Measurements from ENCODE around the gene BNC2. TPM values are rescaled to one million over a fixed set of nuclear protein-coding genes. Genes with fewer than 3 reads are reported as not detected.

The BNC2 gene
- total and polyA plus RNA-seq, 2 of the 4 experiments (the other 2 are of a cell fraction): 15.5 to 45.2 TPM

DNA sequence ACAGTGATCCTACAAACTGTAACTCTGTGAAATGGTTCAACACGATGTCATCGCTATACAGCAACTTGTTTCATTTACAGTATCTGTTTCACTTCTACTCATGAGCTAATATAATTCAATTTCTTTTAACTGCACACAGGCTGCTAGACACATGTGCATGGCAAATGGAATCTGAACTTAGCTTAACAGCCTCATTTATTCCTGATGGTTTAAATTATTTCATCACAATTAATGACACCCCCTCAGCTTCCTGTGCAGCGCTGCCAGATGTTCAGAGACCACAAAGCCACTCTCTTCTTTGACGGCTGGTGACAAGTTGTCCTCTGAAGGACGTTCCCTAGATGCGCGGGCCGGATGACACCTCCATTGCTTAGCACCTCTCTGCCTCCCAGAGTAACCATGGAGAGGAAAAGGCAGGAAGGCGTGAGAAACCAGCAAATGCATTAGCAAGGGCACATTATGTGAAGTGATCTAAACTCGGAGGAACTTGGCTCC lies 191.1 kb downstream of the BNC2 start:
- dilution Hi-C loops (cut with HindIII; ENCODE audit: low sequenced_read_pairs, unreplicated experiment): no loop called here
- H3K4me3 ChIP-seq (ENCODE audit: insufficient read depth, low read depth, low read length): no peak overlapping the region
- H2BK20ac ChIP-seq (ENCODE audit: low read depth, low read length): no peak overlapping the region
- no CpG with 5 or more reads among the region's 10 CpGs for WGBS, 2 experiments (ENCODE audit: extremely low coverage in 2 of 2, insufficient read length in 1 of 2)
- TF ChIP-seq, protein P1, sequence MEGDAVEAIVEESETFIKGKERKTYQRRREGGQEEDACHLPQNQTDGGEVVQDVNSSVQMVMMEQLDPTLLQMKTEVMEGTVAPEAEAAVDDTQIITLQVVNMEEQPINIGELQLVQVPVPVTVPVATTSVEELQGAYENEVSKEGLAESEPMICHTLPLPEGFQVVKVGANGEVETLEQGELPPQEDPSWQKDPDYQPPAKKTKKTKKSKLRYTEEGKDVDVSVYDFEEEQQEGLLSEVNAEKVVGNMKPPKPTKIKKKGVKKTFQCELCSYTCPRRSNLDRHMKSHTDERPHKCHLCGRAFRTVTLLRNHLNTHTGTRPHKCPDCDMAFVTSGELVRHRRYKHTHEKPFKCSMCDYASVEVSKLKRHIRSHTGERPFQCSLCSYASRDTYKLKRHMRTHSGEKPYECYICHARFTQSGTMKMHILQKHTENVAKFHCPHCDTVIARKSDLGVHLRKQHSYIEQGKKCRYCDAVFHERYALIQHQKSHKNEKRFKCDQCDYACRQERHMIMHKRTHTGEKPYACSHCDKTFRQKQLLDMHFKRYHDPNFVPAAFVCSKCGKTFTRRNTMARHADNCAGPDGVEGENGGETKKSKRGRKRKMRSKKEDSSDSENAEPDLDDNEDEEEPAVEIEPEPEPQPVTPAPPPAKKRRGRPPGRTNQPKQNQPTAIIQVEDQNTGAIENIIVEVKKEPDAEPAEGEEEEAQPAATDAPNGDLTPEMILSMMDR (conservative IDR thresholded peaks at IDR 0.05; ENCODE audit: low read depth, low read length): no peak
- TF ChIP-seq MAFK (IDR thresholded peaks at IDR 0.05; ENCODE audit: low read depth, low read length) (no peak), MXI1 (IDR thresholded peaks at IDR 0.05; ENCODE audit: borderline replicate concordance, low read depth, low read length) (no peak), RCOR1 (IDR thresholded peaks at IDR 0.05; ENCODE audit: insufficient replicate concordance, low read length) (no peak), RFX5 (IDR thresholded peaks at IDR 0.05; ENCODE audit: low read depth, low read length) (no peak), POLR2A (IDR thresholded peaks at IDR 0.05; ENCODE audit: low read depth, low read length) (no peak), RAD21 (IDR thresholded peaks at IDR 0.05; ENCODE audit: low read length) (no peak), CHD1 (IDR thresholded peaks at IDR 0.05; ENCODE audit: low read depth, low read length) (no peak), SMC3 (IDR thresholded peaks at IDR 0.05; ENCODE audit: low read depth, low read length) (no peak), BHLHE40 (IDR thresholded peaks at IDR 0.05; ENCODE audit: low read depth, low read length) (no peak), MAZ (IDR thresholded peaks at IDR 0.05; ENCODE audit: borderline replicate concordance, low read depth, low read length) (no peak), NFE2L2 (IDR thresholded peaks at IDR 0.05; ENCODE audit: low read depth, low read length) (no peak), FOS (IDR thresholded peaks at IDR 0.05; ENCODE audit: low read depth, low read length) (no peak)
- TF ChIP-seq, protein P2, sequence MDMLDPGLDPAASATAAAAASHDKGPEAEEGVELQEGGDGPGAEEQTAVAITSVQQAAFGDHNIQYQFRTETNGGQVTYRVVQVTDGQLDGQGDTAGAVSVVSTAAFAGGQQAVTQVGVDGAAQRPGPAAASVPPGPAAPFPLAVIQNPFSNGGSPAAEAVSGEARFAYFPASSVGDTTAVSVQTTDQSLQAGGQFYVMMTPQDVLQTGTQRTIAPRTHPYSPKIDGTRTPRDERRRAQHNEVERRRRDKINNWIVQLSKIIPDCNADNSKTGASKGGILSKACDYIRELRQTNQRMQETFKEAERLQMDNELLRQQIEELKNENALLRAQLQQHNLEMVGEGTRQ (IDR thresholded peaks at IDR 0.05; ENCODE audit: low read depth, low read length): no peak
- TF ChIP-seq, protein P3, sequence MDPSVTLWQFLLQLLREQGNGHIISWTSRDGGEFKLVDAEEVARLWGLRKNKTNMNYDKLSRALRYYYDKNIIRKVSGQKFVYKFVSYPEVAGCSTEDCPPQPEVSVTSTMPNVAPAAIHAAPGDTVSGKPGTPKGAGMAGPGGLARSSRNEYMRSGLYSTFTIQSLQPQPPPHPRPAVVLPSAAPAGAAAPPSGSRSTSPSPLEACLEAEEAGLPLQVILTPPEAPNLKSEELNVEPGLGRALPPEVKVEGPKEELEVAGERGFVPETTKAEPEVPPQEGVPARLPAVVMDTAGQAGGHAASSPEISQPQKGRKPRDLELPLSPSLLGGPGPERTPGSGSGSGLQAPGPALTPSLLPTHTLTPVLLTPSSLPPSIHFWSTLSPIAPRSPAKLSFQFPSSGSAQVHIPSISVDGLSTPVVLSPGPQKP (IDR thresholded peaks at IDR 0.05; ENCODE audit: borderline replicate concordance, low read depth, low read length): no peak
- peak overlapping the region; percentile 20 for H2AK5ac ChIP-seq (ENCODE audit: low read depth, low read length)
- in situ Hi-C loops (cut with MboI; ENCODE audit: low sequenced_read_pairs): no loop called here
- no peaks in the 10 kb centered on the region for H3K27me3 ChIP-seq (ENCODE audit: control insufficient read depth, insufficient read depth, low read length)
- peak overlapping the region in 1 of 2 experiments; percentile 48; a peak in 2 of 4 replicates for H4K8ac ChIP-seq (ENCODE audit: low read depth in 2 of 2, low read length in 2 of 2)
- H3K4me1 ChIP-seq (ENCODE audit: control insufficient read depth, insufficient read depth, low read length): peaks cover 7% of the 10 kb centered on the region
- no peak overlapping the region; the same call in 1 of the 2 replicates for H3K4ac ChIP-seq (ENCODE audit: low read depth, low read length)
- H3K23ac ChIP-seq (ENCODE audit: low read depth, low read length): peak overlapping the region; percentile 18; the same call in 1 of the 2 replicates
- ATAC-seq (ENCODE audit: low read depth) (peak; percentile 18; the same call in 1 of the 2 replicates), DNase-seq (peak; percentile 30)
- no peaks in the 10 kb centered on the region for H3K9me3 ChIP-seq (ENCODE audit: control insufficient read depth, insufficient read depth, low read length)
- no peaks in the 10 kb centered on the region; the same call in 1 of the 2 replicates for H4K20me1 ChIP-seq (ENCODE audit: insufficient read depth, low read length)
- intact Hi-C loops (cut with micrococcal nuclease): no loop called here
- BruUV-seq (replicated peaks): no TSS peak
- H2BK120ac ChIP-seq (ENCODE audit: low read depth, low read length): no peak overlapping the region
- peaks cover 30 to 48% of the 10 kb centered on the region in 2 experiments for H3K79me1 ChIP-seq (ENCODE audit: low read depth in 1 of 2, low read length in 2 of 2)
- no peak overlapping the region for H4K5ac ChIP-seq (ENCODE audit: low read depth, low read length)
- H3K9me1 ChIP-seq (ENCODE audit: insufficient read depth, low read length): peaks cover 6% of the 10 kb centered on the region
- H3K56ac ChIP-seq (ENCODE audit: extremely low read depth, insufficient read depth, low read length): no peak overlapping the region
- no peak overlapping the region for H4K91ac ChIP-seq (ENCODE audit: insufficient read depth, low read depth, low read length)
- H3K27ac ChIP-seq (ENCODE audit: insufficient read depth, low read length): no peak overlapping the region
- H3K18ac ChIP-seq (ENCODE audit: low read depth, low read length): no peak overlapping the region
- peak overlapping the region; percentile 40; the same call in 1 of the 2 replicates for H3K14ac ChIP-seq (replicated peaks; ENCODE audit: low read depth, low read length)
- CTCF ChIA-PET: interaction anchor here (0.9 kb wide), 1 partner anchor 528 kb away, joined by 3 read pairs; no protein-coding TSS in a partner anchor
- POLR2A ChIA-PET (ENCODE audit: unreplicated experiment): no interaction called here
- H3K9ac ChIP-seq (ENCODE audit: low read depth, low read length): no peak overlapping the region
- no peak overlapping the region for H2AFZ ChIP-seq (replicated peaks; ENCODE audit: low read length, poor library complexity)
- H3K4me2 ChIP-seq (ENCODE audit: low read depth, low read length): peak overlapping the region; percentile 39; the same call in 1 of the 2 replicates
- no peak overlapping the region for H2AK9ac ChIP-seq (replicated peaks; ENCODE audit: low read depth, low read length, poor library complexity)
- H3K36me3 ChIP-seq (ENCODE audit: control insufficient read depth, insufficient read depth, low read length): 0 out of 2 replicates have a peak, but pooled peaks cover 3% of the 10 kb centered on the region
- H2BK5ac ChIP-seq (ENCODE audit: low read depth, low read length, poor library complexity, severe bottlenecking): no peak overlapping the region
- H2BK15ac ChIP-seq (ENCODE audit: low read depth, low read length): no peak overlapping the region
